DMS153 (cell line): ENCODE results near the gene FOXC2.

Experiments
- DNase-seq: peaks from one replicate; lab custom pipeline; 2025; lab: John Stamatoyannopoulos, UW

Gene FOXC2

GRCh38 chr16:86566601-86566965 lies at the start of gene FOXC2:
TSS of gene FOXC2 (plus strand) at chr16:86566829. CDS start at chr16:86567336, 507 bp downstream.
- no peak for DNase-seq

- no peak for DNase-seq
Observed at GRCh38 chr16:86517033-86517432, 49.6 kb upstream of the FOXC2 start.

- no peak for DNase-seq
Observed at GRCh38 chr16:86517652-86518258, 48.9 kb upstream of the FOXC2 start.

- no peak for DNase-seq
Observed at GRCh38 chr16:86519007-86519648, 47.5 kb upstream of the FOXC2 start.

GRCh38 chr16:86519649-86520316 lies 46.8 kb upstream of the FOXC2 start:
- no peak for DNase-seq

- no peak for DNase-seq
Observed at GRCh38 chr16:86520317-86521210, 46.1 kb upstream of the FOXC2 start.

- DNase-seq = no peak
Observed at GRCh38 chr16:86521236-86522197, 45.1 kb upstream of the FOXC2 start.

GRCh38 chr16:86522634-86523033 lies 44.0 kb upstream of the FOXC2 start:
- DNase-seq = no peak

GRCh38 chr16:86523166-86523740 lies 43.4 kb upstream of the FOXC2 start:
- no peak for DNase-seq

GRCh38 chr16:86524029-86524428 lies 42.6 kb upstream of the FOXC2 start:
- no peak for DNase-seq

GRCh38 chr16:86525696-86526095 lies 40.9 kb upstream of the FOXC2 start:
- no peak for DNase-seq

GRCh38 chr16:86527366-86527765 lies 39.3 kb upstream of the FOXC2 start:
- no peak for DNase-seq

GRCh38 chr16:86528061-86528929 lies 38.3 kb upstream of the FOXC2 start:
- no peak for DNase-seq

- no peak for DNase-seq
Observed at GRCh38 chr16:86529160-86529559, 37.5 kb upstream of the FOXC2 start.

GRCh38 chr16:86530251-86531190 lies 36.1 kb upstream of the FOXC2 start:
- DNase-seq = no peak

GRCh38 chr16:86531191-86531545 lies 35.5 kb upstream of the FOXC2 start:
- DNase-seq = no peak

- no peak for DNase-seq
Observed at GRCh38 chr16:86531641-86532525, 34.7 kb upstream of the FOXC2 start.

GRCh38 chr16:86532526-86532815 lies 34.2 kb upstream of the FOXC2 start:
- DNase-seq = no peak
